Activated CD4-positive, alpha-beta memory T cell treated with anti-CD3 and anti-CD28 coated beads for 36 hours (primary cell): ENCODE measurements around the gene DTNBP1. TPM values are rescaled to one million over a fixed set of nuclear protein-coding genes. Genes with fewer than 3 reads are reported as not detected.
"Not testable (repeated sequence)": the region's sequence is repeated elsewhere in the genome, so short reads cannot be mapped to it uniquely, and the experiment has no call there.

ENCODE experiments used
- CTCF ChIA-PET: fragments of 350-600 bp; sonication (Branson Sonifier 250); formaldehyde crosslinking; loops from one replicate; lab custom pipeline; 2021; ENCODE audit warnings: antibody characterized with exemption, inconsistent platforms; lab: Charles Lee
- POLR2A ChIA-PET: fragments of 350-600 bp; sonication (Branson Sonifier 250); formaldehyde crosslinking; loops from one replicate; lab custom pipeline; 2021; ENCODE audit warnings: antibody characterized with exemption; lab: Charles Lee
- DNase-seq: peaks from one replicate; pipeline ENCODE4 v3.0.0-alpha.2; 2020
- H3K27ac Mint-ChIP-seq: one replicate; pipeline ENCODE4 v1.8.0; 2021; ENCODE audit warnings: mixed read lengths
- H3K27me3 Mint-ChIP-seq: one replicate; pipeline ENCODE4 v1.8.0; 2021; ENCODE audit warnings: mixed read lengths
- H3K36me3 Mint-ChIP-seq: one replicate; pipeline ENCODE4 v1.8.0; 2021; ENCODE audit warnings: mixed read lengths
- H3K4me1 Mint-ChIP-seq: one replicate; pipeline ENCODE4 v1.8.0; 2021; ENCODE audit warnings: low read depth, mixed read lengths
- H3K4me3 Mint-ChIP-seq: one replicate; pipeline ENCODE4 v1.8.0; 2021; ENCODE audit warnings: mild to moderate bottlenecking, mixed read lengths
- H3K9me3 Mint-ChIP-seq: one replicate; pipeline ENCODE4 v1.8.0; 2021; ENCODE audit warnings: mixed read lengths
- intact Hi-C: fragments of 100-400 bp; cut with micrococcal nuclease; formaldehyde crosslinking; loops from one replicate; pipeline ENCODE4 v1.15.1; 2023
- total RNA-seq, 2 experiments: library from RNA; stranded (reverse); gene quantifications; one replicate each; pipeline ENCODE4 v1.2.3, GENCODE V29; 2021

The DTNBP1 gene
- total RNA-seq, 2 experiments from 2014 or later = 22.9 to 24.3 TPM

DNA sequence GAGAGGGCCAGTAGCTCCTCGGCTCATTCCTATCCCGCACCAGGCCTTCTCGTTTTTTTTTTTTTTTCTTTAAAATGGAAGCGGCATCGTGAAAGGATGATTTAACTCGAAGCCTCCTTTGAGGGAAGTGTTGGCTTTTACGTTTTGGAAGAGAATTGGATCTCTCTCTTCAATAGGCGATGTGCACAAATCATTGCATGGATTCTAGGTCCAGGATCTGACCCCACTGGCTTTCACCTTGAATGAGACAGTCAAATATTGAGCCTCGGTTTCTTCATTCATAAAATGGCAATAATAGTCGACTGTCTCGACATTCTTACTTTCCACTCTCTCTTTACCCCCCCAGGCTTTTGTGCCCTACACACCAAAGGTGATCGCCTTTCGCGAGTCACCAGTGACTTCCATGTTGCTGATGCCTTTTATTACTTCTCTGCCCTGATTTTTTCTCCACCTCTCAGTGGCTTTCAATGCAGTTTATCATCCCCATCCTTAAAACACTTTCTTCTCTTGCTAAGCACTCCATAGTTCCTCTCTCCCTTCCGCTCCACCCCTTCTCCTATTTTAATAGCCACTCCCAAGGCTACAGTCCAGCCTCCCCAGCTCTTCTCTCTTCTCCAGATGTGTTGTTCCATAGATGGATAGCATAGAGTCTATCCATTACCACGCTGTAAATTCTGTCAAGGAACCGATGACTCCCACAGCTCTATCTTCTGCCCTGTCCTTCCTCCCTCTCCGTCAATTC is 473 bp upstream of the DTNBP1 start:
- CTCF ChIA-PET = interaction anchor here (0.7 to 1.7 kb wide), 2 partner anchors 28 to 544 kb away, joined by 4 read pairs; no protein-coding TSS in a partner anchor
- peaks cover 29% of the 10 kb centered on the region for H3K4me1 Mint-ChIP-seq
- DNase-seq = no peak
- intact Hi-C loops = no loop called here
- H3K27me3 Mint-ChIP-seq = peaks cover 7% of the 10 kb centered on the region
- POLR2A ChIA-PET = interaction anchor here (0.5 to 0.8 kb wide), 2 partner anchors 11 to 640 kb away, joined by 3 to 4 read pairs; no protein-coding TSS in a partner anchor
- H3K9me3 Mint-ChIP-seq = no peaks in the 10 kb centered on the region
- H3K4me3 Mint-ChIP-seq = peak overlapping the region; percentile 80
- peaks cover 4% of the 10 kb centered on the region for H3K36me3 Mint-ChIP-seq
- peak overlapping the region; percentile 33 for H3K27ac Mint-ChIP-seq

DNA sequence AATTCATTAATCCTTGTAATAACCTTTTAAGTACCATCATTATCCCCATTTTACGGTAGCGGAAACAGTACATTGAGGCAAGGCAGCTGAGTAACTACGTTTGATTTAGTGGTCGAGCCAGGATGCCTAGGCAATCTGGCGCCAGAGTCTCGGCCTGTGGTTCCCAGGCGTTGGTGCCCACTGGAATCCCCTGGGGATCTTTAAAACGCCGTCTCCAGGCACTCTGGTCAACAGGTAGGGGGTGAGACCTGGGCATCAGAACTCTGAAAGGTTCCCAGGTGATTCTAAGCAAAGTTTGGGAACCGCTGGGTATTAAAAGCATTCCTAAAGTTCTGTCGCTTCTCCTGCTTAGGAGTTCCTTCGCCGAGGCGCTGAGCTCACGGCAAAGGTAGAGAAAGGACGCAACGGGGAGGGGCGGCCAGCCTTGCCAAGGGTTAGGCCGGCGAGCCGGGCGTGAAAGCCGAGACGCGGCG is 939 bp downstream of the DTNBP1 start:
- peaks cover 4% of the 10 kb centered on the region for H3K36me3 Mint-ChIP-seq
- ChIA-PET CTCF (interaction anchor here (0.9 kb wide), 1 partner anchor 543 kb away, joined by 3 read pairs; no protein-coding TSS in a partner anchor), POLR2A (interaction anchor here (0.8 kb wide), 1 partner anchor 494 kb away, joined by 3 read pairs; no protein-coding TSS in a partner anchor)
- peaks cover 5% of the 10 kb centered on the region for H3K27me3 Mint-ChIP-seq
- H3K4me1 Mint-ChIP-seq = peaks cover 36% of the 10 kb centered on the region
- intact Hi-C loops = no loop called here
- H3K4me3 Mint-ChIP-seq = peak overlapping the region; percentile 80
- no peaks in the 10 kb centered on the region for H3K9me3 Mint-ChIP-seq
- no peak for DNase-seq
- peak overlapping the region; percentile 52 for H3K27ac Mint-ChIP-seq

DNA sequence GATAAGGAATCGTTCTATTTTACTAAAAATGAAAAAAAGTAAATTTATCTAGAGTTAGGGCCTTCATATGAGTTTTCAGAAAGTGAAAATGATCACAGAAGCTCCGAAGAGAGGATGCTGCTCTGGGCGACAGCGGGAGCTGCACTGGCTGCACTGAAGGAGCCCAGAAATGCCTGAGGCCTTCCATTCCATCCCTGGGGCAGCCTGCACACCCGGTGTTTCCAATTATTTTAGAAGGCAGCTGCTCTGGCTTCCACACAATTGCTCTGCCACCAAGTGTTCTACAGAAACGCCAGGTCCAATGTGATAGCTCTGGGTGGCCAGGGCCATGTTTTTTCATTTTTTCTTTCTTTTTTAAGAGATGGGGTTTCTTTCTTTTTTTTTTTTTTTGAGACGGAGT is 3.6 kb downstream of the DTNBP1 start:
- ChIA-PET CTCF (interaction anchor here (1.3 to 1.6 kb wide), 3 partner anchors 17 to 524 kb away, joined by 3 to 4 read pairs (median 4); no protein-coding TSS in a partner anchor), POLR2A (no interaction called here)
- Mint-ChIP-seq H3K27ac (no peak overlapping the region), H3K4me3 (no peak overlapping the region), H3K27me3 (peaks cover 5% of the 10 kb centered on the region), H3K36me3 (peaks cover 4% of the 10 kb centered on the region), H3K4me1 (peaks cover 39% of the 10 kb centered on the region), H3K9me3 (no peaks in the 10 kb centered on the region)
- intact Hi-C loops = no loop called here
- DNase-seq = no peak

DNA sequence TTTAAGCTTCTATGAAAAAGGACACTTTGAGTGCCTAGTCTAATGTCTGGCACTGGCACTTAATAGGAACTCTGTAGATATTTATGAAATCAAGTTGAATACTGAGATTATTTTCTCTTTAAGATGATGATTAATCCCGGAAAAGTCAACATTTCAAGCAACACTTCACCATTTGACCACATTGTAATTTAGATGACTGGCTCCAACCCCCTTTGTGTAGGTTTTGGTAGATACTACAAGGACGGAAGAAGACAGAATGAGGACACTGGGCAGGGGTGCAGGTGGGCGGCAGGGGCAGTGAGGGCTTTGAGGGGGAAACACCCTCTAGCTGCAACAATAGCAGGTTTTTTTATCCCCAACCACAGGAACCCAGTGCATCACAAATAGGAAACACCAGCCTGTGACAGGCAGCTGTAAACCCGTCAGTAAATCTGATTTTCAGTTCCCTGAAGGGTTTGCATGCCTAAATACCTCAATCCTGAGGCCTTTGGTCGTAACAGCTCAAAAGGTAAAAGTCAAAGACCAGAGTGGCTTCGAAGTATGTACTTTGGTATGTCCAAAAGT is 4.6 kb downstream of the DTNBP1 start:
- Mint-ChIP-seq H3K9me3 (no peaks in the 10 kb centered on the region), H3K27me3 (no peaks in the 10 kb centered on the region), H3K4me3 (no peak overlapping the region), H3K4me1 (peaks cover 41% of the 10 kb centered on the region), H3K36me3 (peaks cover 4% of the 10 kb centered on the region), H3K27ac (no peak overlapping the region)
- intact Hi-C loops = no loop called here
- CTCF ChIA-PET = interaction anchor here (1.0 to 1.6 kb wide), 4 partner anchors 16 to 525 kb away, joined by 3 to 4 read pairs (median 4); no protein-coding TSS in a partner anchor
- no peak for DNase-seq
- POLR2A ChIA-PET = no interaction called here

DNA sequence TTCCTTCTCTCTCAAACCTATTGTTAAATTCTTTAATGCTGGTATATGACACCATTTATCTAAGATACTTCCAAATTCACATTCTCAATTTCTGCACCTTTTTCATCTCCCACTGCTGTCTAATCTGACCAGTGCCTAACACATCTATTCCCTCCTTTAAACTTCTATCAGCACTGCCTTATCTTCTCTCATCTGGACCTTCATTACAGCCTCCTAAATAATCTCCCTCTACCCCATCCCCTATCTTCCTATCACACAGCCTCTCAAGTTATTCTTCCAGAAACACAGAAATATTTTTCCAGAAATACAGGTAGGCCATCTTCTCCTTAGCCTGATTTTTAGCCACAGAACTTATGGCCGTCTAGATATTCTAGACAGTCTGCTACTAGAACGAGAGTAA is 5.5 kb downstream of the DTNBP1 start:
- POLR2A ChIA-PET = no interaction called here
- Mint-ChIP-seq H3K4me1 (peaks cover 42% of the 10 kb centered on the region), H3K4me3 (no peak overlapping the region), H3K27ac (no peak overlapping the region), H3K36me3 (peaks cover 8% of the 10 kb centered on the region), H3K27me3 (no peaks in the 10 kb centered on the region), H3K9me3 (no peaks in the 10 kb centered on the region)
- no peak for DNase-seq
- intact Hi-C loops = no loop called here
- CTCF ChIA-PET = interaction anchor here (0.6 to 1.0 kb wide), 3 partner anchors 14 to 534 kb away, joined by 3 to 4 read pairs (median 3); no protein-coding TSS in a partner anchor

DNA sequence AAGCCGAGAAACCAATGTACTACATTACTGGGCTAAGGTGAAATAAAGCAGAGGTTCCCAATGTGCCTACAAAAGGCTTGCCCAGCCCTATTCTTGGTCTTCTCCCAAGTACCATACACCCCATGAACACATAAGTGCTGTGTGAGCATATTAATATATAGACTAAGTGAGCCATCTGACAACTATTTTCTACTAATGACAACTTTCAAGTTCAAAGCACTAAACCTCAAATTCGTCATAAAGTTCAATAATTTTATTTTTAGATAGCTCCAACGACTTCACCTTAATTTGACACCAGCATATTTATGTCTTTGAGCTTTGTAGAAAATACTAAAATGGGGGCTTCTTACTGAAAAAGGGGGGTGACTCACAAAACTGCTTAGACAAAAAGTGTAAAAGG is 6.7 kb downstream of the DTNBP1 start:
- no peak for DNase-seq
- Mint-ChIP-seq H3K27me3 (no peaks in the 10 kb centered on the region), H3K4me3 (no peak overlapping the region), H3K27ac (no peak overlapping the region), H3K36me3 (peaks cover 9% of the 10 kb centered on the region), H3K4me1 (peaks cover 35% of the 10 kb centered on the region), H3K9me3 (no peaks in the 10 kb centered on the region)
- intact Hi-C loops = no loop called here
- ChIA-PET POLR2A (no interaction called here), CTCF (no interaction called here)

DNA sequence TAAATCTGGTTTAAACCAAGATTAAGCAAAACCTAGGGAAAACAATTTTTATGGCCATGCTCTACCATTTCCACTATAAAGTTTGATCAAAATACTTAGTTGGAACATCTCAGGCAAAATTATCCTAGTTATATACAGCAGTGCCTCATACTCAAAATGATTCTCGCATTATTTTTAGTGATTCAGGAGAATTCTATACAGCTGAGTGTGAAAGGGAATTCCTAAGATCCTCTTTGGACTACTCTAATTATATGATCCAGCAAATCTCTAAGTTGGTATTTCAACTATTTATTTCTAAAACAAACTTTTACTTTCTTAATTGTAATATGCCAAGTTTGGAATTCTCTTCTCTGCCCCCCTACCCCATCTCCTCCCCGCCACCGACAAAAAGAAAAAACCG is 8.6 kb downstream of the DTNBP1 start:
- ChIA-PET CTCF (no interaction called here), POLR2A (interaction anchor here (0.7 kb wide), 1 partner anchor 474 kb away, joined by 3 read pairs; the partner anchor contains the start of gene MYLIP)
- Mint-ChIP-seq H3K4me1 (peaks cover 27% of the 10 kb centered on the region), H3K9me3 (no peaks in the 10 kb centered on the region), H3K4me3 (no peak overlapping the region), H3K36me3 (peaks cover 17% of the 10 kb centered on the region), H3K27ac (no peak overlapping the region), H3K27me3 (no peaks in the 10 kb centered on the region)
- DNase-seq = no peak
- intact Hi-C loops = no loop called here

DNA sequence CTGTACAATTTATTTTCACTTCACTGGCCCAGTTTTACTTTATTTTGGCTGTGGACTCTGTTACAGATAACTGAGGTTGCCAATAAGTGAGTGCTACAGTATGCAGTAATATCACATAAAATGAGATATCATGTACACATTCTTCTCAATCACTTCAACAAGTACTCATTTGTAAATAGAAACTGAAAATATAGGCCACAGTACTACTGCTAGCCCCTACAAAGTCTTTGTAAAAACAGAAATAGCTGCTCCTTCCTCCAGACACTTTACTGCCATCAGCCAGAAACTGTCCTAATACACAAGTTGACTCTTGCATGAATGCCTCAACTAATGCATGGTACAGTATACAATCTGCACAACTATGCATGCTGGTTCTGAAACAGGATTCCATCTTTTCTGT is 9.2 kb downstream of the DTNBP1 start:
- Mint-ChIP-seq H3K27ac (no peak overlapping the region), H3K4me3 (no peak overlapping the region), H3K36me3 (peaks cover 24% of the 10 kb centered on the region), H3K9me3 (no peaks in the 10 kb centered on the region), H3K4me1 (peaks cover 23% of the 10 kb centered on the region), H3K27me3 (no peaks in the 10 kb centered on the region)
- ChIA-PET POLR2A (interaction anchor here (0.7 kb wide), 1 partner anchor 475 kb away, joined by 3 read pairs; the partner anchor contains the start of gene MYLIP), CTCF (interaction anchor here (0.5 kb wide), 1 partner anchor 10 kb away, joined by 4 read pairs; no protein-coding TSS in a partner anchor)
- intact Hi-C loops = no loop called here
- DNase-seq = no peak

DNA sequence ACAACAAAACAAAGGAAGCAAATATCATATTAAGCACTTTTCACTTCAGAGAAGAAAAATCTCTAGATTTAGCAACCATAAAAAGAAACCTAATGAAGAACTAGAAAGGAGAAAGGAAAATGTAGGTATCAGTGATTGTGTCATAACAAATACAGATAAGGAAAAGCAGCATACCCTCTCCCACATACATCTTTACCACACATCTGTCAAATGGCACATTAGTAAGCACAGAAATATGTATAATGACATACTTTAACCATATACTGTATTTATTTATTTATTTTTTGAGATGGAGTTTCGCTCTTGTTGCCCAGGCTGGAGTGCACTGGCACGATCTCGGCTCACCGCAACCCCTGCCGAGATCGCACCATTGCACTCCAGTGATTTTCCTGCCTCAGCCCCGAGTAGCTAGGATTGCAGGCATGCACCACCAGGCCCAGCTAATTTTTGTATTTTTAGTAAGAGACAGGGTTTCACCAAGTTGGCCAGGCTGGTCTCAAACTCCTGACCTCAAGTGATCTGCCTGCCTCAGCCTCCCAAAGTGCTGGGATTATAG is 12.7 kb downstream of the DTNBP1 start:
- H3K27me3 Mint-ChIP-seq, intact Hi-C loops, POLR2A ChIA-PET, H3K27ac Mint-ChIP-seq, CTCF ChIA-PET, H3K4me3 Mint-ChIP-seq, DNase-seq: not testable (repeated sequence)
- H3K4me1 Mint-ChIP-seq = peaks cover 14% of the 10 kb centered on the region
- peaks cover 56% of the 10 kb centered on the region for H3K36me3 Mint-ChIP-seq
- peaks cover 29% of the 10 kb centered on the region for H3K9me3 Mint-ChIP-seq

DNA sequence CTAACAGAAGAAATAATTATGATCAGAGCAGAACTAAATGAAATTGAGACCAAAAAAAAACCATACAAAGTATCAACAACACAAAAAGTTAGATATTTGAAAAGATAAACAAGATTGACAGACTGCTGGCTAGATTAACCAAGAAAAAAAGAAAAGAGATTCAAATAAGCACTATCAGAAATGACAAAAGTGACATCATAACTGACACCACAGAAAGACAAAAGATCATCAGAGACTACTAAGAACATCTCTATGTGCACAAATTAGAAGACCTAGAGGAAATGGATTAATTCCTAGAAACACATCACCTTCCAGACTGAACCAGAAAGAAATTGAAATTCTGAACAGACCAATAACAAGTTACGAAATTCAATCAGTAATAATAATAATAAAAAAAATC is 17.9 kb downstream of the DTNBP1 start:
- ChIA-PET POLR2A (no interaction called here), CTCF (no interaction called here)
- intact Hi-C loops = no loop called here
- peaks cover 10% of the 10 kb centered on the region for H3K4me1 Mint-ChIP-seq
- H3K27me3 Mint-ChIP-seq = no peaks in the 10 kb centered on the region
- peaks cover 85% of the 10 kb centered on the region for H3K36me3 Mint-ChIP-seq
- no peak overlapping the region for H3K27ac Mint-ChIP-seq
- H3K9me3 Mint-ChIP-seq = peaks cover 50% of the 10 kb centered on the region
- no peak for DNase-seq
- H3K4me3 Mint-ChIP-seq = no peak overlapping the region

DNA sequence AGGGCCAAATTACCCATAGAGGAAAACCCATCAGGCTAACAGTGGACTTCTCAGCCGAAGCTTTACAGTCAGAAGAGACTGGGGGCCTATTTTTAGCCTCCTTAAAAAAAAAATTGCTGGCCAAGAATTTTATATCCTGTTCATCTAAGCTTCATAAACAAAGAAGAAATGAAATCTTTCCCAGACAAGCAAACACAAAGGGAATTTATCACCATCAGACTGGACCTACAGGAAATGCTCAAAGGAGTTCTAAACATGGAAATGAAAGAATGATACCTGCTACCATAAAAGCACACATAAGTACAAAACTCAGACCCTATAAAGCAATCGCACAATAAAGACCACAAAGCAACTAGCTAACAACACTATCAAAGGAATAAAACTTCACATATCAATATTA is 19.3 kb downstream of the DTNBP1 start:
- H3K36me3 Mint-ChIP-seq = peaks cover 83% of the 10 kb centered on the region
- H3K27me3 Mint-ChIP-seq = no peaks in the 10 kb centered on the region
- no peak overlapping the region for H3K27ac Mint-ChIP-seq
- POLR2A ChIA-PET = no interaction called here
- CTCF ChIA-PET = interaction anchor here (0.6 to 0.9 kb wide), 4 partner anchors 10 to 271 kb away, joined by 3 to 4 read pairs (median 4); no protein-coding TSS in a partner anchor
- H3K4me1 Mint-ChIP-seq = peaks cover 10% of the 10 kb centered on the region
- no peak for DNase-seq
- H3K4me3 Mint-ChIP-seq = no peak overlapping the region
- intact Hi-C loops = no loop called here
- H3K9me3 Mint-ChIP-seq = peaks cover 57% of the 10 kb centered on the region

DNA sequence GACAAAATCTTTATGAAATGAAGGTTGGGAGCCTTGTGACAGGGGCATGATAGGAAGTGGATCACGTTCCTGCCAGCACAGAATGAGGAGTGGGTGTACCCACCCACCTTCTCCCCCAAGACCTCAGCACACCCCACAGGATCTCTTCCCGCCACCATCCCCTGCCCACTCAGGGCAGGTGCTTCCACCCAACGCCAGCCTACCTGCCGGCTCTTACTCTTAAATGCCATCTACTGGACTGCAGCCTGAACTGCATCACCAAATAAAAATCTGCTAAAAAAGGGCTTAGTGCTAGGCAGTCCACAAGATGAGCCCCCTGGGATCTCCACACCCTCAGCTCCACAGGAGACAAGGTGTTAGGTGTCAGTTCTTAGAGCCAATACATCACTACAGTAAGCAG is 20.6 kb downstream of the DTNBP1 start:
- H3K36me3 Mint-ChIP-seq = peaks cover 79% of the 10 kb centered on the region
- no peak for DNase-seq
- no peak overlapping the region for H3K4me3 Mint-ChIP-seq
- POLR2A ChIA-PET = no interaction called here
- peaks cover 48% of the 10 kb centered on the region for H3K9me3 Mint-ChIP-seq
- no peak overlapping the region for H3K27ac Mint-ChIP-seq
- intact Hi-C loops = no loop called here
- no peaks in the 10 kb centered on the region for H3K27me3 Mint-ChIP-seq
- CTCF ChIA-PET = interaction anchor here (0.7 to 1.2 kb wide), 2 partner anchors 13 to 17 kb away, joined by 3 to 4 read pairs; no protein-coding TSS in a partner anchor
- peaks cover 10% of the 10 kb centered on the region for H3K4me1 Mint-ChIP-seq
